ENCODE data around the gene AVL9. TPM values are rescaled to one million over a fixed set of nuclear protein-coding genes. Genes with fewer than 3 reads are reported as not detected.

The AVL9 gene
- total and polyA plus RNA-seq, 9 of the 15 experiments (the other 6 are each of a cell fraction or from before 2014, with no cell fraction given), result 6.4 to 66.2 (median 30.1) TPM

- ChIA-PET CTCF (ENCODE audit: low intra/inter-chr PET ratio) (no interaction called here), POLR2A (interaction anchor here (0.6 to 1.3 kb wide), 4 partner anchors 17 to 116 kb away, joined by 3 read pairs; partner anchors contain the start of gene AVL9)
- H3K9me3 ChIP-seq (replicated peaks; ENCODE audit: control insufficient read depth, insufficient read depth, low read depth, low read length), result no peaks in the 10 kb centered on the region
- no peak for ATAC-seq
- intact Hi-C loops (cut with micrococcal nuclease), result no loop called here
- H3K27me3 ChIP-seq (ENCODE audit: control insufficient read depth in 2 of 2, insufficient read depth in 2 of 2, low read length in 2 of 2), result no peaks in the 10 kb centered on the region
- no peaks in the 10 kb centered on the region; the same call in 2 of the 3 replicates for H3K36me3 ChIP-seq (ENCODE audit: control insufficient read depth, insufficient read depth, low read length)
- H3K4me1 ChIP-seq (replicated peaks in 1 of 2; ENCODE audit: control insufficient read depth in 2 of 2, insufficient read depth in 2 of 2, low read length in 2 of 2), result peaks cover 0 to 3% of the 10 kb centered on the region in 2 experiments; a peak in 3 of 5 replicates
- BruUV-seq (replicated peaks), result no TSS peak
- H2AFZ ChIP-seq (ENCODE audit: low read depth, low read length), result no peak overlapping the region
- DNase-seq (ENCODE audit: extremely low read depth in 1 of 4, low spot score in 3 of 4), result no peak
- no peaks in the 10 kb centered on the region for H4K20me1 ChIP-seq (replicated peaks; ENCODE audit: control insufficient read depth, insufficient read depth, low read length)
- H3K79me2 ChIP-seq (ENCODE audit: control insufficient read depth, insufficient read depth, low read length), result no peaks in the 10 kb centered on the region
- no peak overlapping the region for H3K9ac ChIP-seq (ENCODE audit: insufficient read depth in 1 of 2, low read depth in 2 of 2, low read length in 2 of 2)
- H3K27ac ChIP-seq (ENCODE audit: extremely low read depth, low read depth, low read length), result no peak overlapping the region
- H3K4me3 ChIP-seq, result no peak overlapping the region
- H3K4me2 ChIP-seq (ENCODE audit: insufficient read depth, low read length), result no peak overlapping the region
- 41% methylated on average over 5 of the region's 5 CpGs for WGBS (ENCODE audit: insufficient coverage, low coverage, missing lambda C conversion rate)
- in situ Hi-C loops (cut with MboI), result no loop called here
- H3K9me1 ChIP-seq (ENCODE audit: control insufficient read depth, insufficient read depth, low read length), result no peaks in the 10 kb centered on the region
- TF ChIP-seq SRSF3 (IDR thresholded peaks at IDR 0.05; ENCODE audit: insufficient read depth, low read length) (no peak), EGR1 (conservative IDR thresholded peaks at IDR 0.05) (no peak), ZNF583 (CRISPR knock-in tag; IDR thresholded peaks at IDR 0.05) (no peak), AFF1 (IDR thresholded peaks at IDR 0.05; ENCODE audit: low read depth in 1 of 2, partially characterized antibody in 2 of 2) (no peak), ATF1 (CRISPR knock-in tag; IDR thresholded peaks at IDR 0.05) (no peak), ATF1 (tag; IDR thresholded peaks at IDR 0.05) (no peak), NBN (IDR thresholded peaks at IDR 0.05; ENCODE audit: low read depth) (no peak), STAT5B (CRISPR knock-in tag; IDR thresholded peaks at IDR 0.05) (no peak), ZNF263 (CRISPR knock-in tag; IDR thresholded peaks at IDR 0.05; ENCODE audit: borderline replicate concordance) (no peak), ZNF431 (CRISPR knock-in tag; IDR thresholded peaks at IDR 0.05) (no peak), USF1 (CRISPR knock-in tag; IDR thresholded peaks at IDR 0.05) (no peak), FOXA1 (IDR thresholded peaks at IDR 0.05; ENCODE audit: borderline replicate concordance) (no peak)
- FAIRE-seq, result no peak
These were observed 116.2 kb downstream of the AVL9 start for GRCh38 chr7:32611201-32612099.

Data from K562 (cell line).